Stimulated activated CD8-positive, alpha-beta memory T cell treated with anti-CD3 and anti-CD28 coated beads, Interleukin-15, amount 100 ng/mL, for 24 hours (primary cell): ENCODE results near the gene SLFNL1.
A peak's percentile ranks its signal among the peaks of the same experiment; 100 is the strongest.

ENCODE experiments used
- DNase-seq: peaks from one replicate; pipeline ENCODE4 v3.0.0-alpha.2; 2020; ENCODE audit warnings: low read depth

SLFNL1 gene

DNA sequence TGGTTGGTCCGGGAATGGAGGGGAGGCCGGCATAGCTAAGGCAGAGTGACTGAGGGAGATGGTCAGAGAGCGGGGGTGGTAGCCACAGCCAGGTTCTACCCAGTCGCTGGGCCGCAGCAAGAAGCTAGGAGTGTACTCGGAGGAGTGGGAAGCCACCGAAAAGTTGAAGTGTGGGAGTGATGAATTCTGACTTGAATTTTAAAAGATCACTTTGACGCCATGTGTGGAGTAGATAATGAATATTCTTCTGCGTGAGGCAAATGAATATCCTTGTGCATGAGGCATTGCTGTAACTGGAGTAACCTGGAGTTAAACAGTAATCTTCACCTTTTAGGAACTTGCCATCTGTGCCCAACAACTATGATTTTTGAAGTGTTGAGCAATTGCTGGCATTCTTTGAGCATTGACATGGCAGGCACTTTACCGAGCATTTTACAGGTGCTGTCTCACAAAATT is 35.2 kb downstream of the SLFNL1 start:
- DNase-seq = no peak

DNA sequence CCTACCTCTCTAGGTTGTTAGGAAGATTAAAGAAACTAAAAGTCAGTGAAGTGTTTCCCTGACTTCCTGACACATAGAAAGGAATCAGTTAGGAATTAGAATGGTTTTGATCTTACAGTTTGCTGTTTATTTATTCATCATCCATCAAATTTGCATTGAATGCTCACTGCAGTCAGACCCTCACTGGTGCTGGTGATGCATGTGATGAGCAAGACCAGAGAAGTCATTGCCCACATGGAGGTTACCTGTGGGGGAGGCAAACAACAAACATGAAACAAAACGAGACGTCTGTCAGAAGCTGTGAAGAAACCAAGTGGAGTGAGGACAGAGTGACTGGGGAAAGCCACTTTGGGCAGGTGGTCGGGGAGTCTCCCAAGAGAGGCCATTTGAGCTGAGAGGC is 35.6 kb downstream of the SLFNL1 start:
- DNase-seq = no peak

DNA sequence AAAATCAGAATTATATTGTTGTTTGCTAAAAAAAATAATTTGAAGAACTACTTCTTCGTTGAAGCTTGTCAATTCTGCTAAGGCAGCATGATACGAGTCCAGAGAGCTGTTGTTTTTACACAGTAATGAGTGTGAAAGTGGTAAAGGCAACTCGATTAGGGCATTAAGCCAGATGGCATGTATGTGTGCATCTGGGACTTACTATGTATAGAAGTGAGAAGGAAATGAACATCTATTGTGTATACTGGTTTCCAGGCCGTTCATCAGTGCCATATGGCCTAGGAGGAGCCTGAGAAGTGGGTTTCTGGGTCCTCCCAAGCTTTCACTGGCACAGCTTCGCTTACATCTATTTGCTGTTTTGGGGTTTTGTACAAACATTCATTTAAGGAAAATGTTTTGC is 36.4 kb downstream of the SLFNL1 start:
- no peak for DNase-seq

DNA sequence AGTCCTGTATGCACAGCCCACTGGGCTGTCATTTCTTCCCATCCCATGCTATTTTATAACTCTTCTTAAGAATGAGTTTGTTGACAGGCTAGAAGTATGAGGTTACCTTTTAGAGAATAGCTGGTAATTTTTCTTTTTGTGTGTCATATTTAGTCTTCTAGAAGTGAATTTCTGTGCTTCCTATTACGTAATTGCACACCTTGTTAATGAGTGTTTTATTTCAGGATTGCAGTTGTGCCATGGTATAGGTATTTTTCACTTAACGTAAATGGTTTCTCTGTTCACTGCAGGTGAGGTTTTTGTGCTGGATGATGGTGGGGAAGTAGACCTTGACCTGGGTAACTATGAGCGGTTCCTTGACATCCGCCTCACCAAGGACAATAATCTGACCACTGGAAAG is 37.0 kb downstream of the SLFNL1 start:
- no peak for DNase-seq

DNA sequence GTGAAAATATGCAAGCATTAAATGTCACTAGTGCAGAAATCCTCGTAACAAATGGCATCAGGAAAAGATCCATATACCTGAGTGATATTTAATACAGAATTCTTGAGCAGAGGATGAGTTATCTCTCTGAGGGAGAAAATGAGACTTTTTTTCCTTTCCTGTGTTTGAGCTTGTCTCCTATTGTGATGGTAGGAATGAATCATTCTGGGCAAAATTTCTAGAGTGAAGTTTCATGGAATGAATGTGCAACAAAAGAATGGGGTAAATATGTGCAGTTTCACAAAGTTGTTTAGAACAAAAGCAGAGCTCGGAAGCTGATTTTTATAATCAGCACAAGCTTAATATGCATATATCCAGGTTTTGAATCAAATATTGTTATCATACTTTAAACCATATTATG is 37.5 kb downstream of the SLFNL1 start:
- DNase-seq = no peak

DNA sequence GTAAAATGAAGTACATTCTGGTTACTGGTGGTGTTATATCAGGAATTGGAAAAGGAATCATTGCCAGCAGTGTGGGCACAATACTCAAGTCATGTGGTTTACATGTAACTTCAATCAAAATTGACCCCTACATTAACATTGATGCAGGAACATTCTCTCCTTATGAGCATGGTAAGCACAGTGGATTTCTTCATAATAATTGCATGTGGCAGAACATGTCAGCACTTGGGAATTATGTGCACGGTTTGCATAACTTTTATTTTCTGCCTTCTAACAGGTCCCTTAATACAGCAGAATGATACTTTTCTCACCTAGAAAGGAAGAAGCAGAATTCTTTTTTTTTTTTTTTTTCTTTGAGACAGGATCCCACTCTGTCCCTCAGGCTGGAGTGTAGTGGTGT is 38.2 kb downstream of the SLFNL1 start:
- DNase-seq = no peak

DNA sequence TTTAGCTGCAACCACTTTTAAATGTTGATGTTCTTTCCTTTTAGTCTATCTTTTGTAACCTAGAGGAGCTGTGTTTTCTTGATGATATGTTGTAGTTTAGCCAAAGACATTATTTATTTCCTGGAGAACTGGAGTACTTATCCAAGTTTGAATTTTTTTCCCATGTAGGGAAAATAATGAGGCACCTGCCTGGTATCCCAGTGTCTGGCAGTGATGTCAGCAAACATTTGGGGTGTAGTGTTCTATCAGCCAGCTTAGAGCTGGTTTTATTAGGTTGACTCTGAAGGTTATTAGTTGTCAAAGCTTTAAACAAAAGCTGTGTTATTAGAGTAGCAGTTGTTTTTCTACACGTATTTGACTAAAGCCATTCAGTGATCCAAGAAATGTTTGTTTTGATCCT is 38.8 kb downstream of the SLFNL1 start:
- no peak for DNase-seq

DNA sequence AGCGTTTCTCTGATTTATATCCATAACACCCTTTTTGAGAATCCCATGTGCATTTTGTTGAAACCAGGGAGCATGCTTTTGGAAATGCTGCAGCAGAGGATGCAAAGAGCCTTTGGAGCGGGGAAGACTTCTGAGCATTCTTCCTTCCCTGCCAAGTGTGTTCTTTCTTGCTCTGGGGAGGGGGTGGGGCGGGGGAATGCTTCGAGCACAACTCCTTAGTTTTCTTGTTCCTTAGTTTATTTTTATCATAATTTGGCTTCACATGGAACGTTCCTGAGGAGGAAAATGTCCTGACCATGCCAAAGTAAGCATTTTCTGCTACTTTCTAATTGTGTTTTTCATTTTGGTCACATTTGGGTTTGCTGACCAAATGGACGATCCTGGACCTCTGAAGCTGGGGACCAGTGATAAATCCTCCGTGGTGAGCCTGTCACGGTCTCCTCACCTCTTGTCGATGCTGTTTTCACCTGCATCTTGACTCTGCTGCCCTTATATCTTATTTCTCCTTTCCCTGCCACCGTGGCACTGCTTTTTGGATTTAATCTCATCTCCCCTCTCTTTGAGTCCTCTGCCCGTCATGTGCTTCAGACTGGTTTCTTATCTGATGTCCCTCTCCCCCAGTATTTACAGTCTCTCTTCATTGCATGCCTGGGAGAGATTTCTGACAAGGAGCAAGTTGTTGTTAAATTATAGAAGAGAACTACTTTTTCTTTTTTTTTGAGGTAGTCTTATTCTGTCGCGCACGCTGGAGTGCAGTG is 39.7 kb downstream of the SLFNL1 start:
- no peak for DNase-seq

DNA sequence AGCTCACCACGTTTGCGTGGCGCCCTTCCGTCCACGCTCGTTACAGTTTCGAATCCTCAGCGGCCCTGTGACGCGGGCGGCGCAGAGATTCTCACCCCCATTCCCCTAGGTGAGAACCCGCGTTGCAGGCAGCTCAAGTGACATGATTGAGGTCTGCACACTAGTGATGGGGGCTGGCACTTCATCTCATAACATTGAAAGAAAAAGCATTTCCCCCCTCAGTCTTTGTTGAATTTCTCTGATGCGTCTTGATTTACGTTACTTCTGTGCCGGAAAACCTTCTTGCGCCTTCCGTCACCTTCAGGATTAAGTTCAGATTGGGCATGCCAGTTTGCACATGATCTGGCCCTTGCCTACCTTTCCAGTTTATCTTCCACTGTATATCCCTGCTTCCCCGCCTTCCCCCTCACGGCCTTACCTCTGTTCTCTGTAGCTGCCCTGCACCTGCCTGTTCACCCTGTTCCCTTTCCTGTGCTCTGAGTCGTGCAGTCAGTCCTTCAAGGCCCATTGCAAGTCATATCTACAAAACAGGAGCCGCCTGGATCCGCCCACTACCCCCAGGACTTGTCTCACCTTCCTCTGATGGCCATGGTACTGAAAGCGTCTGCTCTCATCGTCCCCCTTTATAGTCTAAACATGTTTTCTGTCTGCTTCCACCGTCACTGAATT is 40.9 kb downstream of the SLFNL1 start:
- DNase-seq = peak; percentile 11

DNA sequence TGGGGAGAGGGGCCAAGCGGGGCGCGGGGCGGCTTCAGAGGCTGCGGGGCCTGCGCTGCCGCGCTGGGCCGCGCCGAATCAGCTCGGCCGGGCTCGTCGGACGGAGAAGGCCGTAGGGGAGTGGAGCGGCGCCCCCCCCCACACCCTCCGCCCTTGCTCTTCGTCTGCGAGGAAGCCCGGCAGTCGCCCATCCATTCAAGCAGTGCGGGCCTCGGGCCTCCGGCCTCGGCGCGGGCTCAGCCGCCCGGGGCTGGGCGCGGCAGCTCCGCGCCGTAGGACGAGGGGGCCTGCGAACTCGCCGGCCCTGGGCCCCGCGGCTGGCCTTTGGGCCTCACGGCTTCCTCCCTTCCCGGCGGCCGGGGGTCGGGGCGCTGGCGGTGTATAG is 41.5 kb downstream of the SLFNL1 start:
- no peak for DNase-seq

DNA sequence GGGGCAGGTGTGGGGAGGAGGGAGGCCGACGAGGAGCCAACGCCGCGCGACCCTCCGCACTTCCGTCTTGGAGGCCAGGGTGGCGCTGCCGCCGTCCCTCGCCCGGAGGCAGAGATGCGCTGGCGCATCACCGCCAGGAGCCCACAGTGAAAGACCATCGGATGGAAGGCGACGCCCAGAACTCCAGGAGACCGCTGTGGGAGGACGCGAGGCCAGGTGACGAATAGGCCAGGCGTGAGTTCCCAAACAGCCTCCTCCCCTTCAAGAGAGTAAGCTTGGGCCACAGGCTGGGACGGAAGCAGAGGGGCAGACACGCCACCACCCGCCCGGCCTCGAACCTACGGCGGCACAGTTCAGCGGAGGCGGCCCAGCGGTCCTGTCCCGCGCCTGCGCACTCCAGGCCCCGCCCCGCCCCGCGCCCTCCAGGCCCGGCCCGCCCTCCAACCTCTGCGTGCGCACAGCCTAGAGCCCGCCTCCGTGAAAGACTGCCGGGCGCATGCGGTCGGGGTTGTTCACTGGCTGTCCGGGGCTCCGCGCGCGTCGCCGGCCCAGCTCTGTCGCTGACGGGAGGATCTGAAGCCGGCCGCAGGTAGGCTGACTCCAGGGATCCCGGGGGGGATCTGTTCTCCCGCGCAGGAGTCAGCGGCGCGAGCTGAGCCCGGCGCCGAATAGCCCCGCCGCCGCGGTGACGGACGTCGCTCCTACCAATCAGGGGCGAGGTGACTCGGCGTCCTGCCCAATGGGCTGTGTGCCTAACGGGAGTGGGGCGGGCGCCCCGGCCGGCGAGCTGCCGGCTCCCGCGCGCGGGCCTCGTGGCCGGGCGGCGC is 42.1 kb downstream of the SLFNL1 start, which contains the start of gene CTPS1:
TSS of gene CTPS1 (plus strand) at position 456 of the 827 bp plus-strand sequence. CDS start 3,595 bp downstream, outside the sequence.
- peak; percentile 95 for DNase-seq

DNA sequence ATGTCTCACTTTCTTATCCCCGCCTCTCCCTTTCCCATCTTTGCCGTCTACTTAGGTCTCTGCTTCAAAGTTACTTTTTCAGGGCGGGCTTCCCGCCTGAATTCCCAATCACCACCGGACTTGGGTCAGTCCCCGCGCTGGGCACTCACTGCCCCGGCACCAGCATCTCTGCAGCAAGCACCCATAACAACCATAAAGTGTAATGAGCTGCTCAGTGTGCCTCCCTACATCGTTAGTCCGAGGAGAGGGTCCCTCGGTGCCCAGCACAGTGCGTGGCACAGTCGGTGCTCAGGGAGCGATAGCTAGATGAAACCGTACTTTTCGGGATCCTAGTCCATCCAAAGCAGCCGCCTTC is 42.7 kb downstream of the SLFNL1 start:
- no peak for DNase-seq

DNA sequence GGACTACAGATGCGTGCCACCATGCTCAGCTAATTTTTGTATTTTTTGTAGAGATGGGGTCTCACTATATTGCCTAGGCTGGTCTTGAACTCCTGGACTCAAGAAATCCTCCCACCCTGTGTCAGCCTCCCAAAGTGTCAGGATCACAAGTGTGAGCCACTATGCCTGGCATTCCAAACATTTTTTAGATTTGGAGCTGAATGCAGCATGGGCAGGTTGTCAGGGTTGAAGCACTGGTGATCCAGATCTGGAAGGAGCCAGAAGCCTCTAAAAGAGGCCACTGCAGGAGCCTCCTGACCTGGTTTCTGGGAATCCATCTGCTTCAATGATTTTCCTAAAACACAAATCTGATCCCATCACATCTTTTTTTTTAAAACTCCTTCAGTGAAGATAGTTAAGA is 43.8 kb downstream of the SLFNL1 start:
- no peak for DNase-seq

DNA sequence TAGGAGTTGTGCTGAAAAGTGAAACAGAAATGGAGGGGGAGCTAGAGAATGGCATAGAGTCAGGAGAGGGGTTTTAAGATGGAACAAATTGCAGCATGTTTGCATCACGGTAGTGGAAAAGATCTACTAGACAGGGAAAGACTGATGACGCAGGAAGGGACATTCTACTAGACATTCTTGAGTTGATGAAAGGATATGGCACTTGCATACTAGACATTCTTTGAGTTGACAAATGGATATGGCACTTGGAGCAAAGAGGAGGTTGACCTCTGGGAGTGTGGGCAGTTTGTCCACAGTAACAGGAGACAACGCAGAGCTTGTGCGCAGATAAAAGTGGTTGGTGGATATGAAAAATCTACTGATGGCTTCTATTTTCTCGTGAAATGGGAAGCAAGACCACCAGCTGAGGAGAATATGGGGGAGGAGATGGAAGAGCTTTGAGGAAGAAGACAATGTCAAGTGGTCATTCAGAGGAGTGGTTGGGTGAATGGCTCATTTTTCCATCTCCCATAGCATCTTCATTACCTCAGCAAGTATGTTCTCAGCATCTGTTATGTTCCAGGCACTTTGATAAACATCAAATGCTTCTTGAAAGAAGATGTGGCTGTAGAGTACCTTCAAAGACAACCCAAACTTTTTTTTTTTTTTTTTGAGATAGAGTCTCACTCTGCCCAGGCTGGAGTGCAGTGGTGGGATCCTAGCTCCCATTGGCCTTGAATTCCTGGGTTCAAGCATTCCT is 44.4 kb downstream of the SLFNL1 start:
- no peak for DNase-seq

DNA sequence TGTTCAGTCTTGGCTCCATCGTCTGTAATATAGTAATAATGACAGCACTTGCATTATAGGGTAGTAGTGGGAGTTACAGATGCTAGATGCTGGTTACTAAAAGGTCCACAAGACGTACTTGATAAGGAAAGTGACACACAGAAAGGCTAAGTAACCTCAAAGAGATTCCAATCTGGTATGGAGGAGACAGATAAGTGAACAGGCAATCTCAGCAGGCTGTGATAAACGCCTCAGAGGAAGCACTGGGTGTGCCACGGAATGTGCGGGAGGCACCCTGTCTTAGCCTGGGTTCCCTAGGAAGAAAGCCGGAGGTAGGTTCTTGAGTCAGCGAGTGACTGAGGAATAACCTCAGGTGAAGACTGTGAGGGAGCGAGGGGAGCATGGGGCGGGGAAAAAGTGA is 46.6 kb downstream of the SLFNL1 start:
- no peak for DNase-seq

DNA sequence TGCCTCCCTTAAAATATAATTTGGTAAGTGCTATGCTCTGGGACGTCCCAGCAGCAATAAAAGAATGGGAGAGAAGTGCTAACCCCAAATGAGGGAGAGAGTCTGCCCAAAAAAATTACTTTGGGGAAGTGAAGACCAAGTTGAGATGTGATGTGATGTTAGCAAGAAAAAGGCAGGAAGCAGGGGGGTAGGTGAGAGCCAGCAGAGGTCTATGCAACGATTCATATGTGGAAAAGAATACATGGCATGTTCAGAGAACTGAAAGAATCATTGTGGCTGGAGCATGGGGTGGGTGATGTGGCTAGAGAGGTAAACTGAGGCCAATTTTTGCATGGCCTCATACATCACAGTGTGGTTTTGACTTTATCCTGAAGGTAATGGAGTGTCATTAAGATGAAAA is 47.6 kb downstream of the SLFNL1 start:
- DNase-seq = no peak

DNA sequence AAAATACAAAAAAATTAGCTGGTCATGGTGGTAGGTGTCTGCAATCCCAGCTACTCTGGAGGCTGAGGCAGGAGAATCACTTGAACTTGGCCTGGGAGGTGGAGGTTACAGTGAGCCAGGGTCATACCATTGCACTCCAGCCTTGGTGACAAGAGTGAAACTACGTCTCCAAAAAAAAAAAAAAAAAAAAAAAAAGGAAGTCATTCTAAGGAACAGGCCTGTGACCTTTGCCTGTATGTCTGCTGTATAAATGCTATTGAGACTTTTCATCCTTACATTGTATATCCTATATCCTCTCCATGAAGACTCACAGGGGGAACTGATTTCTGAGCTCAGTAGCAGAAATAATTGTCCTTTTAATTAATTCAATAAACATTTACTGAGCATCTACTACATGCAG is 49.6 kb downstream of the SLFNL1 start:
- no peak for DNase-seq

DNA sequence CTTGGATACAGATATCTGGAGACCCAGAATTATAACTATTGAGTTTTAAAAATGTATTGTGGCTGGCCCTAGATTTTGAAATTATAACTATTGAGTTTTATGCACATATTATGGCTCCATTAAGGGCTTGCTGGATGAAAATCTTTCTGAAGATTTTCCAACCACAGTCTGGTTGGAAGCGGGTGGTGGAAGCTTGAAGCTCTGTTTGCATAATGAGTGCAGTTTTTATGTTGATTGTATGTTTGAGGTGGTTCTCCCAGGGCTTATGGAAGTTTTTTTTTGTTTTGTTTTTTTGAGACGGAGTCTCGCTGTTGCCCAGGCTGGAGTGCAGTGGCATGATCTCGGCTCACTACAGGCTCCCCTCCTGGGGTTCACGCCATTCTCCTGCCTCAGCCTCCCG is 52.1 kb downstream of the SLFNL1 start:
- DNase-seq = no peak

DNA sequence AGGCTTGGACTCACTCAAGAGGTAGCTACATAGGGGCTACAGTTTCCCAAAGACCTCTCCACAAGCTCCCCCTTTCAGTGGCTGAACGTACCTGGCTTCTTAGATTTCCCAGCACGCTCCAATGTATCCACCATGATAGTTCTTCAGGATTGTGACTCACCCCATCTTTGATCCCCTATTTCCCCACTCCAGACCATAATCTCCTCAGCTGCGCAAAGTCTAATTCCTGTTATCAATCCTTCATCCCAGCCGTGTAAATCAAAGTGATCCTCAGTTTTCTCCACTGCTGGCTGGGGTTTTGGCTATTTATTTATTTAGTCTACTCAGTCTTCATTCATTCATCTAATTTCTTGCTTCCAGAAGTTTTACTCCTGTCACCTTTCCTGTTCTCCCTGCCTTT is 55.1 kb downstream of the SLFNL1 start:
- no peak for DNase-seq
